ENCODE data around the gene GANC.
A peak's percentile ranks its signal among the peaks of the same experiment; 100 is the strongest.

GANC gene

GRCh38 chr15:42395838-42396237, 122.8 kb downstream of the GANC start:
- TF ChIP-seq POLR2A (IDR thresholded peaks at IDR 0.05; ENCODE audit: extremely low read depth, insufficient read length) (no peak), MYC (IDR thresholded peaks at IDR 0.05; ENCODE audit: low read depth, low read length) (no peak), MAX (IDR thresholded peaks at IDR 0.05; ENCODE audit: low read depth, low read length) (no peak), CTCF (IDR thresholded peaks at IDR 0.05; ENCODE audit: low read depth, low read length) (no peak)
- H3K4me3 ChIP-seq (ENCODE audit: low read depth, low read length) = no peak overlapping the region
- no peak for DNase-seq (ENCODE audit: low read depth)

- no peak overlapping the region for H3K4me3 ChIP-seq (ENCODE audit: low read depth, low read length)
- DNase-seq (ENCODE audit: low read depth) = peak; percentile 33
- no peak for TF ChIP-seq POLR2A (IDR thresholded peaks at IDR 0.05; ENCODE audit: extremely low read depth, insufficient read length)
- TF ChIP-seq MAX (IDR thresholded peaks at IDR 0.05; ENCODE audit: low read depth, low read length) = 0 out of 2 replicates have a peak, but pooled peaks have one; percentile 4
These were observed 128.8 kb downstream of the GANC start for GRCh38 chr15:42401544-42402454.

GRCh38 chr15:42402455-42403205, 129.6 kb downstream of the GANC start:
- no peak overlapping the region for H3K4me3 ChIP-seq (ENCODE audit: low read depth, low read length)
- peak; percentile 45 for DNase-seq (ENCODE audit: low read depth)
- TF ChIP-seq MAX (IDR thresholded peaks at IDR 0.05; ENCODE audit: low read depth, low read length) = peak; percentile 47; the same call in 1 of the 2 replicates
- no peak for TF ChIP-seq CTCF (IDR thresholded peaks at IDR 0.05; ENCODE audit: low read depth, low read length)
- TF ChIP-seq MYC (IDR thresholded peaks at IDR 0.05; ENCODE audit: low read depth, low read length) = no peak

- H3K4me3 ChIP-seq (ENCODE audit: low read depth, low read length) = no peak overlapping the region
- DNase-seq (ENCODE audit: low read depth) = no peak
- no peak for TF ChIP-seq MAX (IDR thresholded peaks at IDR 0.05; ENCODE audit: low read depth, low read length)
- TF ChIP-seq CTCF (IDR thresholded peaks at IDR 0.05; ENCODE audit: low read depth, low read length) = no peak
- no peak for TF ChIP-seq MYC (IDR thresholded peaks at IDR 0.05; ENCODE audit: low read depth, low read length)
- no peak for TF ChIP-seq POLR2A (IDR thresholded peaks at IDR 0.05; ENCODE audit: extremely low read depth, insufficient read length)
These were observed 130.4 kb downstream of the GANC start for GRCh38 chr15:42403389-42403788.

- no peak for DNase-seq (ENCODE audit: low read depth)
- TF ChIP-seq MYC (IDR thresholded peaks at IDR 0.05; ENCODE audit: low read depth, low read length) (no peak), MAX (IDR thresholded peaks at IDR 0.05; ENCODE audit: low read depth, low read length) (no peak), POLR2A (IDR thresholded peaks at IDR 0.05; ENCODE audit: extremely low read depth, insufficient read length) (no peak), CTCF (IDR thresholded peaks at IDR 0.05; ENCODE audit: low read depth, low read length) (no peak)
- no peak overlapping the region for H3K4me3 ChIP-seq (ENCODE audit: low read depth, low read length)
These were observed 131.6 kb downstream of the GANC start for GRCh38 chr15:42404461-42405235.
